Measurements from ENCODE around the gene NDUFB1. TPM values are rescaled to one million over a fixed set of nuclear protein-coding genes. Genes with fewer than 3 reads are reported as not detected.

Gene NDUFB1
- total RNA-seq = 255 and 487 TPM in 2 replicates

GRCh38 chr14:92121670-92122350 lies at the start of gene NDUFB1, which contains the start of gene CPSF2:
TSS of gene NDUFB1 (minus strand) at chr14:92121706. CDS start at chr14:92117637, 4,069 bp downstream.
TSS of gene CPSF2 (plus strand) at chr14:92121969. CDS start at chr14:92130985, 9,016 bp downstream.

GRCh38 chr14:92106143-92106926 lies 15.2 kb downstream of the NDUFB1 start, which contains the start of gene ATXN3:
TSS of gene ATXN3 (minus strand) at chr14:92106582. CDS start at chr14:92106552, 30 bp downstream.

Other genes starting within 250 kb of the NDUFB1 start
- gene FBLN5, start 174.0 kb downstream of the NDUFB1 start, total RNA-seq = 1.9 and 2.8 TPM in 2 replicates
- 8.4 and 11.9 TPM in 2 replicates for gene TRIP11, start 81.6 kb downstream of the NDUFB1 start, total RNA-seq
- gene ATXN3, start 15.1 kb downstream of the NDUFB1 start, total RNA-seq = 12.8 and 51.0 TPM in 2 replicates
- gene CPSF2, start 263 bp upstream of the NDUFB1 start, total RNA-seq = 30.8 and 35.5 TPM in 2 replicates
- under 0.01 TPM in 1 of 2 replicates, not detected in the other for gene SLC24A4, start 201.5 kb upstream of the NDUFB1 start, total RNA-seq

Measured in airway epithelial cell (primary cell).